HepG2 (cell line): ENCODE results near the gene DRD3. TPM values are rescaled to one million over a fixed set of nuclear protein-coding genes. Genes with fewer than 3 reads are reported as not detected.

Experiments used
- ARNTL ChIP-seq: sonication (generic); formaldehyde crosslinking; IDR thresholded peaks from 2 replicates; pipeline ENCODE4 v1.4.0; 2020; ENCODE audit warnings: mild to moderate bottlenecking, missing genetic modification reagents
- FOXM1 ChIP-seq: sonication (generic); formaldehyde crosslinking; IDR thresholded peaks from 2 replicates; pipeline ENCODE4 v1.5.0; 2020; ENCODE audit warnings: missing genetic modification reagents
- HIVEP1 ChIP-seq: sonication (generic); formaldehyde crosslinking; IDR thresholded peaks from 2 replicates; pipeline ENCODE4 v1.4.0; 2020; ENCODE audit warnings: mild to moderate bottlenecking, missing genetic modification reagents
- KDM3A ChIP-seq: IDR thresholded peaks from 2 replicates; pipeline ENCODE4 v1.6.1; 2018; ENCODE audit warnings: low read depth, missing compliant biosample characterization
- MED1 ChIP-seq: sonication (generic); formaldehyde crosslinking; IDR thresholded peaks from 2 replicates; pipeline ENCODE4 v1.4.0; 2020; ENCODE audit warnings: missing genetic modification reagents
- NFYC ChIP-seq: IDR thresholded peaks from 2 replicates; pipeline ENCODE4 v1.6.1; 2016; ENCODE audit warnings: missing genetic modification reagents, missing compliant biosample characterization
- REST ChIP-seq, 2 experiments: IDR thresholded peaks; 2 replicates each; pipeline ENCODE4 v1.6.1; 2011 to 2012; ENCODE audit warnings: low read length in 2 of 2, borderline replicate concordance in 1 of 2, low read depth in 1 of 2, mild to moderate bottlenecking in 1 of 2, moderate library complexity in 1 of 2
- SIX4 ChIP-seq: sonication (generic); formaldehyde crosslinking; IDR thresholded peaks from 2 replicates; pipeline ENCODE4 v1.4.0; 2020; ENCODE audit warnings: missing genetic modification reagents
- TCF7L2 ChIP-seq: IDR thresholded peaks from 2 replicates; pipeline ENCODE4 v1.6.1; 2011; ENCODE audit warnings: mild to moderate bottlenecking, low read depth, low read length, moderate library complexity
- ZNF646 ChIP-seq: sonication (generic); formaldehyde crosslinking; IDR thresholded peaks from 2 replicates; pipeline ENCODE4 v1.9.0; 2021; ENCODE audit warnings: mild to moderate bottlenecking, missing genetic modification reagents
- ZNF660 ChIP-seq: sonication (generic); formaldehyde crosslinking; IDR thresholded peaks from 2 replicates; pipeline ENCODE4 v1.5.1; 2020; ENCODE audit warnings: mild to moderate bottlenecking, low read depth, missing genetic modification reagents, borderline replicate concordance
- ZNF772 ChIP-seq: sonication (generic); formaldehyde crosslinking; IDR thresholded peaks from 2 replicates; pipeline ENCODE4 v1.5.0; 2020; ENCODE audit warnings: mild to moderate bottlenecking, missing genetic modification reagents
- ZNF784 ChIP-seq: sonication (generic); formaldehyde crosslinking; IDR thresholded peaks from 2 replicates; pipeline ENCODE4 v1.5.1; 2020; ENCODE audit warnings: missing genetic modification reagents, mild to moderate bottlenecking, borderline replicate concordance
- ZSCAN21 ChIP-seq: sonication (generic); formaldehyde crosslinking; IDR thresholded peaks from 2 replicates; pipeline ENCODE4 v1.8.0; 2022; ENCODE audit warnings: mild to moderate bottlenecking, missing genetic modification reagents, moderate library complexity, borderline replicate concordance
- polyA plus RNA-seq, 8 experiments: library from polyadenylated mRNA; depleted of rRNA in 3 of 8; stranded (reverse) in 7 of 8; unstranded in 1 of 8; fragments of >200 nt; fragmentation: Illumina TruSeq in 4 of 8; extraction: Trizol in 4 of 8; gene quantifications; 2 replicates each; pipeline versions ENCODE4 v1.2.1 to v1.2.3, GENCODE V29; 2011 to 2016; ENCODE audit warnings: low read depth in 4 of 8, missing spikeins in 1 of 8, mixed read lengths in 1 of 8; ENCODE audit not compliant: insufficient read depth in 1 of 8
- total RNA-seq, 5 experiments: library from RNA; depleted of rRNA; stranded (reverse); fragments of >200 nt; fragmentation: Illumina TruSeq; extraction: Trizol; gene quantifications; 2 replicates each; pipeline ENCODE4 v1.2.3, GENCODE V29; 2016; ENCODE audit warnings: low read depth in 1 of 5
- TF ChIP-seq, protein P1 (sequence below): sonication (generic); formaldehyde crosslinking; IDR thresholded peaks from 2 replicates; pipeline ENCODE4 v1.4.0; 2020; ENCODE audit warnings: missing genetic modification reagents, low read depth, mild to moderate bottlenecking, borderline replicate concordance
- TF ChIP-seq, protein P2 (sequence below): sonication (generic); formaldehyde crosslinking; IDR thresholded peaks from 2 replicates; pipeline ENCODE4 v1.4.0; 2020; ENCODE audit warnings: mild to moderate bottlenecking, missing genetic modification reagents

Gene DRD3
- total and polyA plus RNA-seq, 2 of the 13 experiments (the other 11 are each of a cell fraction or from before 2014, with no cell fraction given) = not detected

DNA sequence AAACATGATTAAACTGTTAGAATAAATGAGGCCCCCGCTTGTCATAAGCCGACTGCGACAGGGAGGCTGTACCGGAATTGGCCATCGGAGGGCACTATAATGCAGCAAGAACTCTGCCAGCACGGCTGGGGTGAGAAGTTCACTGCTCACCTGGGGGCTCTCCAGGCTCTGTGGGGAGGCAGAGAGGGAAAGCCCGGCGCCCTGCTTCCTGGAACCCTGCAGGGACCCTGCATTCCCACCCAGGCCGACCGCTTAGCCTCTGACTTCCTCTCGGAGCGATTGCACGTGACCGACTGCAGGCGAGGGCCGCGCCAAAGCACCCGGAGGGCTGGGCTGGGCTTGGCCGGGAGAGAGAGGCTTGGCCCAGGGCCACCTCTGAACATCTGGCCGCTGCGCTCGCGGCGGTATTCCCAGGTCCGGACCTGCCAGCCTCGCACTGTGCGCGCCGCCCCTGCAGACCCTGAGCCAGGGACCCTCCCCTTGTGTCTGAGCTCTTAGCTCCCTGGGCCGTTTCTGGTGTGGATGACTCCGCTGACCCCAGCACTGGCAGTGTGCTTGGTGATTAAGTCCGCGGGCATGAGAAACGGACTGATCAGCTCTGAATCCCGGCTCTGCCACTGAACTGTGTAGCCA lies 26.2 kb downstream of the DRD3 start (continued):
- no peak for TF ChIP-seq ZNF646 (CRISPR knock-in tag)
- no peak for TF ChIP-seq KDM3A (CRISPR knock-in tag)
- peak; percentile 16; the same call in 1 of the 2 replicates for TF ChIP-seq MED1
- TF ChIP-seq ARNTL = 0 out of 2 replicates have a peak, but pooled peaks have one; percentile 18
- TF ChIP-seq FOXM1 (CRISPR knock-in tag) = no peak
- no peak for TF ChIP-seq ZNF772 (CRISPR knock-in tag)
- no peak for TF ChIP-seq NFYC
- TF ChIP-seq, protein P1, sequence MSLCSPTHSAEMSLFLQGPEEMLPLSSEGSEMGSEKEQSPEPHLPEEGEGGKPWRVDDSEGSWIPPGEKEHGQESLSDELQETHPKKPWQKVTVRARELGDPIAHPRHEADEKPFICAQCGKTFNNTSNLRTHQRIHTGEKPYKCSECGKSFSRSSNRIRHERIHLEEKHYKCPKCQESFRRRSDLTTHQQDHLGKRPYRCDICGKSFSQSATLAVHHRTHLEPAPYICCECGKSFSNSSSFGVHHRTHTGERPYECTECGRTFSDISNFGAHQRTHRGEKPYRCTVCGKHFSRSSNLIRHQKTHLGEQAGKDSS (CRISPR knock-in tag) = peak; percentile 69; the same call in 1 of the 2 replicates
- no peak for TF ChIP-seq TCF7L2
- no peak; the same call in 1 of the 2 replicates for TF ChIP-seq ZSCAN21 (CRISPR knock-in tag)
- TF ChIP-seq ZNF660 (CRISPR knock-in tag) = no peak
- TF ChIP-seq, protein P2, sequence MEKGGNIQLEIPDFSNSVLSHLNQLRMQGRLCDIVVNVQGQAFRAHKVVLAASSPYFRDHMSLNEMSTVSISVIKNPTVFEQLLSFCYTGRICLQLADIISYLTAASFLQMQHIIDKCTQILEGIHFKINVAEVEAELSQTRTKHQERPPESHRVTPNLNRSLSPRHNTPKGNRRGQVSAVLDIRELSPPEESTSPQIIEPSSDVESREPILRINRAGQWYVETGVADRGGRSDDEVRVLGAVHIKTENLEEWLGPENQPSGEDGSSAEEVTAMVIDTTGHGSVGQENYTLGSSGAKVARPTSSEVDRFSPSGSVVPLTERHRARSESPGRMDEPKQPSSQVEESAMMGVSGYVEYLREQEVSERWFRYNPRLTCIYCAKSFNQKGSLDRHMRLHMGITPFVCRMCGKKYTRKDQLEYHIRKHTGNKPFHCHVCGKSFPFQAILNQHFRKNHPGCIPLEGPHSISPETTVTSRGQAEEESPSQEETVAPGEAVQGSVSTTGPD = no peak
- TF ChIP-seq ZNF784 = peak; percentile 56; the same call in 1 of the 2 replicates
- TF ChIP-seq SIX4 (CRISPR knock-in tag) = no peak
- no peak for TF ChIP-seq REST (IDR thresholded peaks at IDR 0.05; ENCODE audit: borderline replicate concordance in 1 of 2, low read depth in 1 of 2, low read length in 2 of 2)
- TF ChIP-seq HIVEP1 (CRISPR knock-in tag) = peak; percentile 70; the same call in 1 of the 2 replicates
